OCI-LY7 (cell line): Measurements from ENCODE around the gene MT2A.

Experiments
- EZH2phosphoT487 ChIP-seq: fragments of 200-600 bp; sonication (generic); IDR thresholded peaks from 2 replicates; pipeline ENCODE4 v1.6.1; 2018; ENCODE audit warnings: low read depth, borderline replicate concordance, mild to moderate bottlenecking, mixed run types, antibody characterized with exemption, low read length, moderate library complexity, mixed read lengths
- TF ChIP-seq, protein P1 (sequence below): fragments of 200-600 bp; sonication (generic); conservative IDR thresholded peaks from 2 replicates; pipeline ENCODE4 v1.5.1; 2014; ENCODE audit warnings: mild to moderate bottlenecking, antibody characterized with exemption, low read length, moderate library complexity, mixed read lengths

DNA sequence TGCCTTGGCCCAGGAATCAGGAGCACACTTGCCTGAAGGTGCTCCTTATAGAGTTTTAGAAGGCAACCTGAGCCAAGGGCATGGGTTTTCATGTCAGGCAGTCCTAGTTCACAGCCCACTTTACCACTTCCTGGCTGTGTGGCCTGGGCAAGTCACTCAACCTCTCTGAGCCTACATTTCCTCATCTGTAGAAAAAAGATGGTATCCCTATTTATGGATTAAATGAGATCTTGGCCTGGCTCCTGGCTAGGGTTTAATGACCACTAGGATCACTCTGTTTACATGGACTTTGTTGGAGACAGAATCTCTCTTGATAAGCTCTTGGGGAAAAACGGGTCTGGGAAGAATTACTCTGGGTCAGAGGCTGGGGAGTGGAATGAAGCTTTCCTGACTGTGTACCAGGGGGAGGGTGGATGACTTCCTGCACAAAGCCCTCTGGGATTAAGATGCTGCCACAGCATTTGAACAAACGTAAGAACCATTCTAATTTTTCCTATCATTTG lies 2.3 kb downstream of the MT2A start:
- TF ChIP-seq, protein P1, sequence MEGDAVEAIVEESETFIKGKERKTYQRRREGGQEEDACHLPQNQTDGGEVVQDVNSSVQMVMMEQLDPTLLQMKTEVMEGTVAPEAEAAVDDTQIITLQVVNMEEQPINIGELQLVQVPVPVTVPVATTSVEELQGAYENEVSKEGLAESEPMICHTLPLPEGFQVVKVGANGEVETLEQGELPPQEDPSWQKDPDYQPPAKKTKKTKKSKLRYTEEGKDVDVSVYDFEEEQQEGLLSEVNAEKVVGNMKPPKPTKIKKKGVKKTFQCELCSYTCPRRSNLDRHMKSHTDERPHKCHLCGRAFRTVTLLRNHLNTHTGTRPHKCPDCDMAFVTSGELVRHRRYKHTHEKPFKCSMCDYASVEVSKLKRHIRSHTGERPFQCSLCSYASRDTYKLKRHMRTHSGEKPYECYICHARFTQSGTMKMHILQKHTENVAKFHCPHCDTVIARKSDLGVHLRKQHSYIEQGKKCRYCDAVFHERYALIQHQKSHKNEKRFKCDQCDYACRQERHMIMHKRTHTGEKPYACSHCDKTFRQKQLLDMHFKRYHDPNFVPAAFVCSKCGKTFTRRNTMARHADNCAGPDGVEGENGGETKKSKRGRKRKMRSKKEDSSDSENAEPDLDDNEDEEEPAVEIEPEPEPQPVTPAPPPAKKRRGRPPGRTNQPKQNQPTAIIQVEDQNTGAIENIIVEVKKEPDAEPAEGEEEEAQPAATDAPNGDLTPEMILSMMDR: no peak
- TF ChIP-seq EZH2phosphoT487: no peak
